ENCODE results near the gene SCN4B.

DNA sequence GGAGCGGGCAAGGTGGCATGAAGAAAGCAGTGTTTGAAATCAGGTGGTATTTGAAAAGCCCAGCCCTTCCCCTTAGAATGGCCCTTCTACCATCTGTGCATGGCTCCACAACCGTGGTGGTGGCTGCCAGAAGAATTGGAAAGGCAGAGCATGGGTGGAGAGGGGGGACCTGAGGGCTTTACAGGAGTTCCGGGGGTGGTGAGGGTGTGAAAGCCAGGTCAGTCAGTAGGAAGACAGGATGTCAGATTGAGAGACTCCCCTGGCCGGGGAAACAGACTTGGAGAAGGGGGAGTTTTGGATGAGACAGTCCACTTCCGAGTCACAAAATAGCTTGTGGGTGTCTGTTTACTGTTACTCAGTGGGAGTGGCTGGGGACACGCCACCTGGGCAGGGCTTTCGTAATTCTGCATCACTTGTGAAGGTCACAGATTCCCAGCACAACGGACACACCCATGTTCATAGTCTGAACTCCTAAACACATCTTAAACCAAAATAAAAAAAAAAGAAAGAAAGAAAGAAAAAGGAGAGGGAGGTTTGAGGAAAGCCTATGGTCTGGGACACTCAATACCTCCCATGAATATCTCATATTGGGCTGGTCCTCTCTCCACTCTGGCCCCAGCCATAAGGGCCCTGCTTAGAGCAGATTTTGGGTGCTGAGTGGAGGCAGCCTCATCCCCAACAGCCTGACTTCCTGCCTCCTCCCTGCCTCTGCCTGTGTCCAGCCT lies 41.4 kb downstream of the SCN4B start:
- TF ChIP-seq EZH2 (IDR thresholded peaks at IDR 0.05; ENCODE audit: borderline replicate concordance, low read depth, low read length, severe bottlenecking) (no peak), POLR2A (IDR thresholded peaks at IDR 0.05; ENCODE audit: low read depth, low read length) (no peak), JUN (IDR thresholded peaks at IDR 0.05; ENCODE audit: borderline replicate concordance, insufficient read depth, insufficient read length, low read depth) (no peak), MYC (IDR thresholded peaks at IDR 0.05; ENCODE audit: low read depth, low read length) (no peak), POLR2AphosphoS5 (IDR thresholded peaks at IDR 0.05; ENCODE audit: insufficient read depth, low read depth, low read length) (no peak), GATA2 (IDR thresholded peaks at IDR 0.05; ENCODE audit: insufficient read depth, insufficient read length, low read depth, low read length) (no peak)
- TF ChIP-seq, protein P1, sequence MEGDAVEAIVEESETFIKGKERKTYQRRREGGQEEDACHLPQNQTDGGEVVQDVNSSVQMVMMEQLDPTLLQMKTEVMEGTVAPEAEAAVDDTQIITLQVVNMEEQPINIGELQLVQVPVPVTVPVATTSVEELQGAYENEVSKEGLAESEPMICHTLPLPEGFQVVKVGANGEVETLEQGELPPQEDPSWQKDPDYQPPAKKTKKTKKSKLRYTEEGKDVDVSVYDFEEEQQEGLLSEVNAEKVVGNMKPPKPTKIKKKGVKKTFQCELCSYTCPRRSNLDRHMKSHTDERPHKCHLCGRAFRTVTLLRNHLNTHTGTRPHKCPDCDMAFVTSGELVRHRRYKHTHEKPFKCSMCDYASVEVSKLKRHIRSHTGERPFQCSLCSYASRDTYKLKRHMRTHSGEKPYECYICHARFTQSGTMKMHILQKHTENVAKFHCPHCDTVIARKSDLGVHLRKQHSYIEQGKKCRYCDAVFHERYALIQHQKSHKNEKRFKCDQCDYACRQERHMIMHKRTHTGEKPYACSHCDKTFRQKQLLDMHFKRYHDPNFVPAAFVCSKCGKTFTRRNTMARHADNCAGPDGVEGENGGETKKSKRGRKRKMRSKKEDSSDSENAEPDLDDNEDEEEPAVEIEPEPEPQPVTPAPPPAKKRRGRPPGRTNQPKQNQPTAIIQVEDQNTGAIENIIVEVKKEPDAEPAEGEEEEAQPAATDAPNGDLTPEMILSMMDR (IDR thresholded peaks at IDR 0.05; ENCODE audit: extremely low read depth in 1 of 2, insufficient read depth in 1 of 2, low read depth in 1 of 2, low read length in 2 of 2): no peak
- TF ChIP-seq, protein P2, sequence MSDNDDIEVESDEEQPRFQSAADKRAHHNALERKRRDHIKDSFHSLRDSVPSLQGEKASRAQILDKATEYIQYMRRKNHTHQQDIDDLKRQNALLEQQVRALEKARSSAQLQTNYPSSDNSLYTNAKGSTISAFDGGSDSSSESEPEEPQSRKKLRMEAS (IDR thresholded peaks at IDR 0.05; ENCODE audit: insufficient read depth, insufficient read length): no peak
